Liver (tissue), 3 donors: Measurements from ENCODE around the gene ANKRD1.

Experiments used
- FOXA1 ChIP-seq: IDR thresholded peaks from 2 replicates; pipeline ENCODE4 v1.6.1; 2016; ENCODE audit warnings: antibody characterized with exemption
- GABPA ChIP-seq, 2 donors: IDR thresholded peaks in 1 of 2; conservative IDR thresholded peaks in 1 of 2; 2 replicates each; pipeline ENCODE4 v1.6.1; 2016; ENCODE audit warnings: antibody characterized with exemption in 2 of 2, mild to moderate bottlenecking in 1 of 2, moderate library complexity in 1 of 2
- RAD21 ChIP-seq, 2 donors: IDR thresholded peaks; 2 replicates each; pipeline ENCODE4 v1.6.1; 2016; ENCODE audit warnings: antibody characterized with exemption in 2 of 2, mild to moderate bottlenecking in 2 of 2
- RXRA ChIP-seq, 2 donors: IDR thresholded peaks; 2 replicates each; pipeline ENCODE4 v1.6.1; 2017 to 2018; ENCODE audit warnings: antibody characterized with exemption in 2 of 2, mild to moderate bottlenecking in 1 of 2
- SP1 ChIP-seq: IDR thresholded peaks from 2 replicates; pipeline ENCODE4 v1.6.1; 2018; ENCODE audit warnings: antibody characterized with exemption, mild to moderate bottlenecking
- TAF1 ChIP-seq: conservative IDR thresholded peaks from 2 replicates; pipeline ENCODE4 v1.6.1; 2016; ENCODE audit warnings: antibody characterized with exemption, mild to moderate bottlenecking
- TF ChIP-seq, protein P1 (sequence below): fragments of 150-350 bp; IDR thresholded peaks from 2 replicates; pipeline ENCODE4 v1.5.1; 2017; ENCODE audit warnings: improper control_type of control experiment, low read depth, low read length; ENCODE audit not compliant: missing input control
- TF ChIP-seq, protein P2 (sequence below): IDR thresholded peaks from 2 replicates; pipeline ENCODE4 v1.6.1; 2016; ENCODE audit warnings: antibody characterized with exemption
- TF ChIP-seq, protein P3 (sequence below): IDR thresholded peaks from 2 replicates; pipeline ENCODE4 v1.6.1; 2016; ENCODE audit warnings: antibody characterized with exemption
- donor health status: healthy.
- donor health status: healthy.

DNA sequence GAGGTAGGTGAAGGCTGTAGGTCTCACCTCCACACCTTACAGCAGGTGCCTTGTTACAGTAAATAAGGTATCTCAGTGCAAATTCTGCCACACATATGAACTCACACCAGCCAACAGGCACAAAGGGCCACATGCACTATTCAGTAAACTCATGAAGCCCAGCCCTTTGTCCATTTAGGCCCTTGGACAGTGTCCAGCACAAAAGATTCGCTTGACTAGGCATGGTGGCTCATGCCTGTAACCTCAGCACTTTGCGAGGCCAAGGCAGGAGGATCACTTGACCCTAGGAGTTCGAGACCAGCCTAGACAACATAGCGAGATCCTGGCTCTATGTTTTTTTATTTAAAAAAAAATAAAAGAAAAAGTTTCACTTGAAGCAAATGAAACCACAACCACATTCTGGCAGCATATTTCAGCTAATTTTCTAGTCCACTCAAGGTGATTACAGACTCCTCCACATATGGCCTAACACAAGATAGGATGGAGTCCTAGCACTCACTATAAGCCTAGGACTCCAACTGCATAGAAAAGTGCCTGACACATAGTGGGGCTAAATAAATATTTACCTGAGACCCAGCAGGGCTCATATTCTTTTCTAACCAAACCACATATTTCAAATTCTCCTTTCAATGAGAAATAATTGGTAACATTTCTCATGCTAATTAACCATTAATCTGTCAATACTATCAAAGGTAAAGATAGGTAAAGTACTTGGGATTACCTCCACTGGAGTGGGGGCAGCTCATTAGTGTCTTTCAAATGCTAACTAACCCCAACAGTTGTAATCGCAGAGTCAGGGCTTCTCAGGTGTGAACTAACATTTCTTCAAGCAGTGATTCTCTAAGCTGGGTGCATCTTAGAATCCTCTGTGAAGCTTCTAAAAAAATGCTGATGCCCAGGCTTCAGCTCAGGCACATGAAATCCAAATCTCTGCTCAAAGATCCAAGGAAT is 4.5 kb upstream of the ANKRD1 start:
- TF ChIP-seq GABPA (IDR thresholded peaks at IDR 0.05 in 1 of 2, conservative IDR thresholded peaks at IDR 0.05 in 1 of 2) (no peak), FOXA1 (no peak), TAF1 (no peak), RAD21 (IDR thresholded peaks at IDR 0.05) (no peak), RXRA (IDR thresholded peaks at IDR 0.05) (no peak), SP1 (no peak)
- TF ChIP-seq, protein P1, sequence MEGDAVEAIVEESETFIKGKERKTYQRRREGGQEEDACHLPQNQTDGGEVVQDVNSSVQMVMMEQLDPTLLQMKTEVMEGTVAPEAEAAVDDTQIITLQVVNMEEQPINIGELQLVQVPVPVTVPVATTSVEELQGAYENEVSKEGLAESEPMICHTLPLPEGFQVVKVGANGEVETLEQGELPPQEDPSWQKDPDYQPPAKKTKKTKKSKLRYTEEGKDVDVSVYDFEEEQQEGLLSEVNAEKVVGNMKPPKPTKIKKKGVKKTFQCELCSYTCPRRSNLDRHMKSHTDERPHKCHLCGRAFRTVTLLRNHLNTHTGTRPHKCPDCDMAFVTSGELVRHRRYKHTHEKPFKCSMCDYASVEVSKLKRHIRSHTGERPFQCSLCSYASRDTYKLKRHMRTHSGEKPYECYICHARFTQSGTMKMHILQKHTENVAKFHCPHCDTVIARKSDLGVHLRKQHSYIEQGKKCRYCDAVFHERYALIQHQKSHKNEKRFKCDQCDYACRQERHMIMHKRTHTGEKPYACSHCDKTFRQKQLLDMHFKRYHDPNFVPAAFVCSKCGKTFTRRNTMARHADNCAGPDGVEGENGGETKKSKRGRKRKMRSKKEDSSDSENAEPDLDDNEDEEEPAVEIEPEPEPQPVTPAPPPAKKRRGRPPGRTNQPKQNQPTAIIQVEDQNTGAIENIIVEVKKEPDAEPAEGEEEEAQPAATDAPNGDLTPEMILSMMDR: no peak
- TF ChIP-seq, protein P2, sequence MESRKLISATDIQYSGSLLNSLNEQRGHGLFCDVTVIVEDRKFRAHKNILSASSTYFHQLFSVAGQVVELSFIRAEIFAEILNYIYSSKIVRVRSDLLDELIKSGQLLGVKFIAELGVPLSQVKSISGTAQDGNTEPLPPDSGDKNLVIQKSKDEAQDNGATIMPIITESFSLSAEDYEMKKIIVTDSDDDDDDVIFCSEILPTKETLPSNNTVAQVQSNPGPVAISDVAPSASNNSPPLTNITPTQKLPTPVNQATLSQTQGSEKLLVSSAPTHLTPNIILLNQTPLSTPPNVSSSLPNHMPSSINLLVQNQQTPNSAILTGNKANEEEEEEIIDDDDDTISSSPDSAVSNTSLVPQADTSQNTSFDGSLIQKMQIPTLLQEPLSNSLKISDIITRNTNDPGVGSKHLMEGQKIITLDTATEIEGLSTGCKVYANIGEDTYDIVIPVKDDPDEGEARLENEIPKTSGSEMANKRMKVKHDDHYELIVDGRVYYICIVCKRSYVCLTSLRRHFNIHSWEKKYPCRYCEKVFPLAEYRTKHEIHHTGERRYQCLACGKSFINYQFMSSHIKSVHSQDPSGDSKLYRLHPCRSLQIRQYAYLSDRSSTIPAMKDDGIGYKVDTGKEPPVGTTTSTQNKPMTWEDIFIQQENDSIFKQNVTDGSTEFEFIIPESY: no peak
- TF ChIP-seq, protein P3, sequence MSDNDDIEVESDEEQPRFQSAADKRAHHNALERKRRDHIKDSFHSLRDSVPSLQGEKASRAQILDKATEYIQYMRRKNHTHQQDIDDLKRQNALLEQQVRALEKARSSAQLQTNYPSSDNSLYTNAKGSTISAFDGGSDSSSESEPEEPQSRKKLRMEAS: no peak
